HepG2 (cell line): ENCODE data around the gene SDCCAG8. TPM values are rescaled to one million over a fixed set of nuclear protein-coding genes. Genes with fewer than 3 reads are reported as not detected.

Source experiments
- ATAC-seq: fragments of 200-7000 bp; cut with Tn5 transposase; 3 replicates; pipeline ENCODE4 v1.9.1; 2020; ENCODE audit warnings: mild to moderate bottlenecking, moderate library complexity
- BruUV-seq: library from RNA; stranded (reverse); fragments of 400-500 nt; replicated peaks from 2 replicates; lab custom pipeline; 2021; lab: Mats Ljungman, UMichigan
- CTCF ChIA-PET: fragments of 300-600 bp; formaldehyde crosslinking; extraction: SDS; loops from one replicate; lab custom pipeline; 2021; ENCODE audit warnings: low total read pairs, inconsistent platforms, low intra/inter-chr PET ratio; lab: Yijun Ruan, JAX
- POLR2A ChIA-PET: fragments of 350-600 bp; sonication (Branson Sonifier 250); formaldehyde crosslinking; loops from one replicate; lab custom pipeline; 2020; ENCODE audit warnings: antibody characterized with exemption, inconsistent platforms; lab: Yijun Ruan, JAX
- DNase-seq: peaks from one replicate; pipeline ENCODE4 v3.0.0-alpha.2; 2015; ENCODE audit warnings: low spot score
- FAIRE-seq: peaks from 3 replicates; lab custom pipeline; 2011; peaks lifted over from hg19 to GRCh38; lab: Jason Lieb, UNC
- H2AFZ ChIP-seq: one replicate; pipeline ENCODE4 v1.6.1; 2011; ENCODE audit warnings: low read length, inconsistent platforms
- H3K27ac ChIP-seq: fragments of 300-600 bp; 3 replicates; pipeline ENCODE4 v1.8.0; 2011; ENCODE audit warnings: mixed run types, mild to moderate bottlenecking, mixed read lengths, low read length, inconsistent platforms; ENCODE audit not compliant: insufficient read depth; ENCODE audit errors: extremely low read length
- H3K27me3 ChIP-seq, 2 experiments: fragments of 200-600 bp in 1 of 2; 2 replicates in 1 of 2; 3 replicates in 1 of 2; pipeline versions ENCODE4 v1.6.0 to v1.8.0; 2011; ENCODE audit warnings: low read length in 2 of 2, mild to moderate bottlenecking in 2 of 2, moderate library complexity in 2 of 2, inconsistent platforms in 1 of 2; ENCODE audit not compliant: insufficient read depth in 2 of 2, control insufficient read depth in 1 of 2
- H3K36me3 ChIP-seq, 2 experiments: fragments of 200-600 bp in 1 of 2; replicated peaks in 1 of 2; 2 replicates in 1 of 2; 3 replicates in 1 of 2; pipeline versions ENCODE4 v1.5.1 to v1.8.0; 2011; ENCODE audit warnings: low read length in 2 of 2, inconsistent platforms in 1 of 2; ENCODE audit not compliant: insufficient read depth in 2 of 2, control insufficient read depth in 1 of 2
- H3K4me1 ChIP-seq: 2 replicates; pipeline ENCODE4 v1.5.1; 2012; ENCODE audit warnings: low read length, inconsistent platforms; ENCODE audit not compliant: insufficient read depth
- H3K4me2 ChIP-seq: 2 replicates; pipeline ENCODE4 v1.6.0; 2011; ENCODE audit warnings: low read depth, low read length, inconsistent platforms
- H3K4me3 ChIP-seq, 3 experiments: fragments of 200-600 bp in 1 of 3; sonication (generic), shearing (Covaris generic) in 1 of 3; replicated peaks in 1 of 3; 2 replicates each; pipeline ENCODE4 v1.5.1; 2011 to 2016; ENCODE audit warnings: low read length in 3 of 3, inconsistent platforms in 2 of 3, low read depth in 2 of 3, mild to moderate bottlenecking in 2 of 3, control low read depth in 1 of 3, mixed read lengths in 1 of 3; ENCODE audit not compliant: insufficient read depth in 1 of 3
- H3K79me2 ChIP-seq: one replicate; pipeline ENCODE4 v1.6.1; 2011; ENCODE audit warnings: low read length, inconsistent platforms; ENCODE audit not compliant: insufficient read depth
- H3K9ac ChIP-seq: 2 replicates; pipeline ENCODE4 v1.6.0; 2011; ENCODE audit warnings: mild to moderate bottlenecking, low read depth, low read length, inconsistent platforms; ENCODE audit not compliant: insufficient read depth
- H3K9me3 ChIP-seq: 2 replicates; pipeline ENCODE4 v1.5.1; 2012; ENCODE audit warnings: mild to moderate bottlenecking, low read length
- H4K20me1 ChIP-seq: 2 replicates; pipeline ENCODE4 v1.6.0; 2011; ENCODE audit warnings: inconsistent platforms, mild to moderate bottlenecking, low read length, moderate library complexity; ENCODE audit not compliant: insufficient read depth
- ASH2L ChIP-seq: fragments of 300-600, 200-600 bp; sonication (generic); IDR thresholded peaks from 2 replicates; pipeline ENCODE4 v1.7.0; 2017; ENCODE audit warnings: low read depth, mild to moderate bottlenecking, moderate library complexity, mixed read lengths, low read length; ENCODE audit not compliant: insufficient read length
- ATM ChIP-seq: fragments of 450-650 bp; IDR thresholded peaks from 2 replicates; pipeline ENCODE4 v1.7.1; 2017; ENCODE audit warnings: mild to moderate bottlenecking, borderline replicate concordance
- HHEX ChIP-seq: IDR thresholded peaks from 2 replicates; pipeline ENCODE4 v1.6.1; 2016; ENCODE audit warnings: control low read depth
- LCORL ChIP-seq, 2 experiments: fragments of 450-650 bp in 1 of 2; sonication (generic) in 1 of 2; formaldehyde crosslinking in 1 of 2; IDR thresholded peaks; 2 replicates each; pipeline versions ENCODE4 v1.5.0 to v1.6.1; 2017 to 2020; ENCODE audit warnings: antibody characterized with exemption in 1 of 2, missing genetic modification reagents in 1 of 2
- THAP7 ChIP-seq: sonication (generic); formaldehyde crosslinking; IDR thresholded peaks from 2 replicates; pipeline ENCODE4 v1.8.1; 2023; ENCODE audit warnings: mild to moderate bottlenecking, missing genetic modification reagents
- ZFP36 ChIP-seq: fragments of 150-350 bp; IDR thresholded peaks from 2 replicates; pipeline ENCODE4 v1.6.1; 2018; ENCODE audit warnings: borderline replicate concordance, low read length, low read depth; ENCODE audit not compliant: partially characterized antibody
- ZKSCAN5 ChIP-seq: sonication (generic); formaldehyde crosslinking; IDR thresholded peaks from 2 replicates; pipeline ENCODE4 v1.5.1; 2020; ENCODE audit warnings: mild to moderate bottlenecking, missing genetic modification reagents
- ZNF3 ChIP-seq: IDR thresholded peaks from 2 replicates; pipeline ENCODE4 v1.7.0; 2017; ENCODE audit warnings: inconsistent platforms
- ZNF354B ChIP-seq: sonication (generic); formaldehyde crosslinking; IDR thresholded peaks from 2 replicates; pipeline ENCODE4 v1.8.0; 2022; ENCODE audit warnings: mild to moderate bottlenecking, missing genetic modification reagents
- ZNF883 ChIP-seq: sonication (generic); formaldehyde crosslinking; IDR thresholded peaks from 2 replicates; pipeline ENCODE4 v1.5.1; 2020; ENCODE audit warnings: mild to moderate bottlenecking, missing genetic modification reagents; ENCODE audit errors: not compliant biosample characterization
- WGBS: methylation state at CpG from one replicate; pipeline ENCODE4 v1.1.6; 2017; ENCODE audit warnings: low lambda C conversion rate; 5-methylcytosine and 5-hydroxymethylcytosine counted together
- in situ Hi-C: cut with HindIII; loops from 2 replicates; pipeline ENCODE4 v1.10.0; 2017; ENCODE audit warnings: low pct_unique_long_range_greater_than_20kb; ENCODE audit not compliant: extremely low pct_ligation_motif_present
- intact Hi-C: fragments of 100-400 bp; cut with micrococcal nuclease; formaldehyde crosslinking; loops from one replicate; pipeline ENCODE4 v1.10.0; 2022; ENCODE audit not compliant: unreplicated experiment
- polyA plus RNA-seq, 8 experiments: library from polyadenylated mRNA; depleted of rRNA in 3 of 8; stranded (reverse) in 7 of 8; unstranded in 1 of 8; fragments of >200 nt; fragmentation: Illumina TruSeq in 4 of 8; extraction: Trizol in 4 of 8; gene quantifications; 2 replicates each; pipeline versions ENCODE4 v1.2.1 to v1.2.3, GENCODE V29; 2011 to 2016; ENCODE audit warnings: low read depth in 4 of 8, missing spikeins in 1 of 8, mixed read lengths in 1 of 8; ENCODE audit not compliant: insufficient read depth in 1 of 8
- total RNA-seq, 5 experiments: library from RNA; depleted of rRNA; stranded (reverse); fragments of >200 nt; fragmentation: Illumina TruSeq; extraction: Trizol; gene quantifications; 2 replicates each; pipeline ENCODE4 v1.2.3, GENCODE V29; 2016; ENCODE audit warnings: low read depth in 1 of 5
- TF ChIP-seq, protein P1 (sequence below): fragments of 450-650 bp; IDR thresholded peaks from 2 replicates; pipeline ENCODE4 v1.6.1; 2017; ENCODE audit warnings: mild to moderate bottlenecking
- TF ChIP-seq, protein P2 (sequence below): sonication (generic); formaldehyde crosslinking; IDR thresholded peaks from 2 replicates; pipeline ENCODE4 v1.4.0; 2020; ENCODE audit warnings: missing genetic modification reagents

SDCCAG8 gene
- total and polyA plus RNA-seq, 2 of the 13 experiments (the other 11 are each of a cell fraction or from before 2014, with no cell fraction given) = 9.5 to 13.4 TPM

GRCh38 chr1:243443557-243443956 is 187.7 kb downstream of the SDCCAG8 start:
- POLR2A ChIA-PET = no interaction called here
- BruUV-seq = no TSS peak
- DNase-seq (no peak), ATAC-seq (no peak), FAIRE-seq (no peak)
- no peaks in the 10 kb centered on the region for H3K36me3 ChIP-seq
- 91% methylated on average over 4 of the region's 4 CpGs for WGBS
- CTCF ChIA-PET = no interaction called here
- H4K20me1 ChIP-seq = no peaks in the 10 kb centered on the region
- no peak overlapping the region for H3K4me2 ChIP-seq
- H2AFZ ChIP-seq = no peak overlapping the region
- in situ Hi-C loops (no loop called here), intact Hi-C loops (no loop called here)
- H3K4me1 ChIP-seq = no peaks in the 10 kb centered on the region
- no peaks in the 10 kb centered on the region for H3K27me3 ChIP-seq
- H3K9ac ChIP-seq = no peak overlapping the region
- no peaks in the 10 kb centered on the region for H3K9me3 ChIP-seq
- TF ChIP-seq, protein P1, sequence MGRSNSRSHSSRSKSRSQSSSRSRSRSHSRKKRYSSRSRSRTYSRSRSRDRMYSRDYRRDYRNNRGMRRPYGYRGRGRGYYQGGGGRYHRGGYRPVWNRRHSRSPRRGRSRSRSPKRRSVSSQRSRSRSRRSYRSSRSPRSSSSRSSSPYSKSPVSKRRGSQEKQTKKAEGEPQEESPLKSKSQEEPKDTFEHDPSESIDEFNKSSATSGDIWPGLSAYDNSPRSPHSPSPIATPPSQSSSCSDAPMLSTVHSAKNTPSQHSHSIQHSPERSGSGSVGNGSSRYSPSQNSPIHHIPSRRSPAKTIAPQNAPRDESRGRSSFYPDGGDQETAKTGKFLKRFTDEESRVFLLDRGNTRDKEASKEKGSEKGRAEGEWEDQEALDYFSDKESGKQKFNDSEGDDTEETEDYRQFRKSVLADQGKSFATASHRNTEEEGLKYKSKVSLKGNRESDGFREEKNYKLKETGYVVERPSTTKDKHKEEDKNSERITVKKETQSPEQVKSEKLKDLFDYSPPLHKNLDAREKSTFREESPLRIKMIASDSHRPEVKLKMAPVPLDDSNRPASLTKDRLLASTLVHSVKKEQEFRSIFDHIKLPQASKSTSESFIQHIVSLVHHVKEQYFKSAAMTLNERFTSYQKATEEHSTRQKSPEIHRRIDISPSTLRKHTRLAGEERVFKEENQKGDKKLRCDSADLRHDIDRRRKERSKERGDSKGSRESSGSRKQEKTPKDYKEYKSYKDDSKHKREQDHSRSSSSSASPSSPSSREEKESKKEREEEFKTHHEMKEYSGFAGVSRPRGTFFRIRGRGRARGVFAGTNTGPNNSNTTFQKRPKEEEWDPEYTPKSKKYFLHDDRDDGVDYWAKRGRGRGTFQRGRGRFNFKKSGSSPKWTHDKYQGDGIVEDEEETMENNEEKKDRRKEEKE = no peak
- no peak for TF ChIP-seq ZNF883 (CRISPR knock-in tag)
- TF ChIP-seq ZFP36 = no peak
- no peak overlapping the region for H3K27ac ChIP-seq
- H3K79me2 ChIP-seq = no peaks in the 10 kb centered on the region
- no peak overlapping the region for H3K4me3 ChIP-seq

DNA sequence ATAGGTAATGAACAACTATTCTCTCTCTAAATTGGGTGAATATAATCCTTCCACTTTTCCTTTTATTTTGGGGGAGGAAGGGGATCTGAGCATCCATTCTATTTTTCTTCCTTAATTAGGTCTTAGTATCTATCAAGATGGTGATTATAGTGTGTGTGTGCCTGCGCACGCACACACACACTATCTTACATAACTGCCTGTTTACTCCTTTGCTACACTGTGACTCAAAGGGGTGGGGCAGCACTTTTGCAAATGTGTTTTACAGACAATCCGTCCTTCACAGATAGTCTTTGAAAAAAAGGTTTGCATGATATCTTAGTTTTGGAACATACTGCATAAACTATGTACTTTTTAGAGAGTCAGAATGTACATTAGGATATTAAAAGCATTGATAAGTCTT is 191.5 kb downstream of the SDCCAG8 start:
- no peak overlapping the region for H3K27ac ChIP-seq
- TF ChIP-seq ZNF3 (CRISPR knock-in tag) = no peak
- no peak for TF ChIP-seq LCORL (IDR thresholded peaks at IDR 0.05)
- TF ChIP-seq LCORL (CRISPR knock-in tag; IDR thresholded peaks at IDR 0.05) = no peak
- no peak for TF ChIP-seq ZKSCAN5 (CRISPR knock-in tag)
- TF ChIP-seq HHEX (CRISPR knock-in tag) = no peak
- TF ChIP-seq, protein P2, sequence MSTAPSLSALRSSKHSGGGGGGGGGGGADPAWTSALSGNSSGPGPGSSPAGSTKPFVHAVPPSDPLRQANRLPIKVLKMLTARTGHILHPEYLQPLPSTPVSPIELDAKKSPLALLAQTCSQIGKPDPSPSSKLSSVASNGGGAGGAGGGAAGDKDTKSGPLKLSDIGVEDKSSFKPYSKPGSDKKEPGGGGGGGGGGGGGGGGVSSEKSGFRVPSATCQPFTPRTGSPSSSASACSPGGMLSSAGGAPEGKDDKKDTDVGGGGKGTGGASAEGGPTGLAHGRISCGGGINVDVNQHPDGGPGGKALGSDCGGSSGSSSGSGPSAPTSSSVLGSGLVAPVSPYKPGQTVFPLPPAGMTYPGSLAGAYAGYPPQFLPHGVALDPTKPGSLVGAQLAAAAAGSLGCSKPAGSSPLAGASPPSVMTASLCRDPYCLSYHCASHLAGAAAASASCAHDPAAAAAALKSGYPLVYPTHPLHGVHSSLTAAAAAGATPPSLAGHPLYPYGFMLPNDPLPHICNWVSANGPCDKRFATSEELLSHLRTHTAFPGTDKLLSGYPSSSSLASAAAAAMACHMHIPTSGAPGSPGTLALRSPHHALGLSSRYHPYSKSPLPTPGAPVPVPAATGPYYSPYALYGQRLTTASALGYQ (CRISPR knock-in tag) = no peak
- no peak for TF ChIP-seq ASH2L
- TF ChIP-seq ZNF354B (CRISPR knock-in tag) = no peak
- no peak for TF ChIP-seq THAP7 (CRISPR knock-in tag)
- no peak for TF ChIP-seq ATM
- no peaks in the 10 kb centered on the region for H3K4me1 ChIP-seq
- BruUV-seq = no TSS peak
- no peaks in the 10 kb centered on the region for H4K20me1 ChIP-seq
- in situ Hi-C loops = no loop called here
- FAIRE-seq (no peak), ATAC-seq (no peak), DNase-seq (no peak)
- no peaks in the 10 kb centered on the region for H3K9me3 ChIP-seq
- ChIA-PET CTCF (no interaction called here), POLR2A (no interaction called here)
- H3K9ac ChIP-seq = no peak overlapping the region
- no peak overlapping the region for H3K4me3 ChIP-seq
- intact Hi-C loops = no loop called here
- WGBS = 96% methylated on average over 3 of the region's 3 CpGs
- no peaks in the 10 kb centered on the region for H3K79me2 ChIP-seq
- no peak overlapping the region for H3K4me2 ChIP-seq
- H3K36me3 ChIP-seq = no peaks in the 10 kb centered on the region
- H2AFZ ChIP-seq = no peak overlapping the region
- H3K27me3 ChIP-seq = no peaks in the 10 kb centered on the region
